HEK293T (cell line): ENCODE data around the gene CES2.
"Not testable (repeated sequence)": the region's sequence is repeated elsewhere in the genome, so short reads cannot be mapped to it uniquely, and the experiment has no call there.

Experiments
- ARNT ChIP-seq: fragments of 450-650 bp; IDR thresholded peaks from 2 replicates; pipeline ENCODE4 v1.6.1; 2017; ENCODE audit warnings: mild to moderate bottlenecking
- ELF4 ChIP-seq: fragments of 450-650 bp; IDR thresholded peaks from 2 replicates; pipeline ENCODE4 v1.6.1; 2017; ENCODE audit warnings: antibody characterized with exemption
- TARDBP ChIP-seq: fragments of 450-650 bp; IDR thresholded peaks from 2 replicates; pipeline ENCODE4 v1.6.1; 2016

DNA sequence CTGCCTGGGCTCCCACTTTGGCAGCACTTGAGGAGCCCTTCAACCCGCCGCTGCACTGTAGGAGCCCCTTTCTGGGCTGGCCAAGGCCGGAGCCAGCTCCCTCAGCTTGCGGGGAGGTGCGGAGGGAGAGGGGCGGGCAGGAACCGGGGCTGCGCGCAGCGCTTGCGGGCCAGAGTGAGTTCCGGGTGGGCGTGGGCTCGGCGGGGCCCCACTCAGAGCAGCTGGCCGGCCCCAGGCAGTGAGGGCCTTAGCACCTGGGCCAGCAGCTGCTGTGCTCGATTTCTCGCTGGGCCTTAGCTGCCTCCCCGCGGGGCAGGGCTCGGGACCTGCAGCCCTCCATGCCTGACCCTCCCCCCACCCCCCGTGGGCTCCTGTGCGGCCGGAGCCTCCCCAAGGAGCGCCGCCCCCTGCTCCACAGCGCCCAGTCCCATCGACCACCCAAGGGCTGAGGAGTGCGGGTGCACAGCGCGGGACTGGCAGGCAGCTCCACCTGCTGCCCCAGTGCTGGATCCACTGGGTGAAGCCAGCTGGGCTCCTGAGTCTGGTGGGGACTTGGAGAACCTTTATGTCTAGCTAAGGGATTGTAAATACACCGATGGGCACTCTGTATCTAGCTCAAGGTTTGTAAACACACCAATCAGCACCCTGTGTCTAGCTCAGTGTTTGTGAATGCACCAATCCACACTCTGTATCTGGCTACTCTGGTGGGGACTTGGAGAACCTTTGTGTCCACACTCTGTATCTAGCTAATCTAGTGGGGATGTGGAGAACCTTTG is 39.0 kb downstream of the CES2 start:
- TF ChIP-seq ELF4, TARDBP, ARNT: not testable (repeated sequence)
